Astrocyte of the cerebellum (primary cell): ENCODE measurements around the gene SAFB.

Source experiments
- DNase-seq: peaks from one replicate; pipeline ENCODE4 v3.0.0-alpha.2; 2011; ENCODE audit warnings: low read depth
- H3K4me3 ChIP-seq: 2 replicates; pipeline ENCODE4 v1.5.1; 2011; ENCODE audit warnings: mild to moderate bottlenecking, low read depth, low read length, moderate library complexity
- in situ Hi-C: cut with HindIII; loops from 2 replicates; pipeline ENCODE4 v1.10.0; 2017; ENCODE audit warnings: low sequenced_read_pairs
- TF ChIP-seq, protein P1 (sequence below): IDR thresholded peaks from 2 replicates; pipeline ENCODE4 v1.5.1; 2012; ENCODE audit warnings: low read length, low read depth, moderate library complexity, mild to moderate bottlenecking; ENCODE audit errors: missing control alignments

SAFB gene

DNA sequence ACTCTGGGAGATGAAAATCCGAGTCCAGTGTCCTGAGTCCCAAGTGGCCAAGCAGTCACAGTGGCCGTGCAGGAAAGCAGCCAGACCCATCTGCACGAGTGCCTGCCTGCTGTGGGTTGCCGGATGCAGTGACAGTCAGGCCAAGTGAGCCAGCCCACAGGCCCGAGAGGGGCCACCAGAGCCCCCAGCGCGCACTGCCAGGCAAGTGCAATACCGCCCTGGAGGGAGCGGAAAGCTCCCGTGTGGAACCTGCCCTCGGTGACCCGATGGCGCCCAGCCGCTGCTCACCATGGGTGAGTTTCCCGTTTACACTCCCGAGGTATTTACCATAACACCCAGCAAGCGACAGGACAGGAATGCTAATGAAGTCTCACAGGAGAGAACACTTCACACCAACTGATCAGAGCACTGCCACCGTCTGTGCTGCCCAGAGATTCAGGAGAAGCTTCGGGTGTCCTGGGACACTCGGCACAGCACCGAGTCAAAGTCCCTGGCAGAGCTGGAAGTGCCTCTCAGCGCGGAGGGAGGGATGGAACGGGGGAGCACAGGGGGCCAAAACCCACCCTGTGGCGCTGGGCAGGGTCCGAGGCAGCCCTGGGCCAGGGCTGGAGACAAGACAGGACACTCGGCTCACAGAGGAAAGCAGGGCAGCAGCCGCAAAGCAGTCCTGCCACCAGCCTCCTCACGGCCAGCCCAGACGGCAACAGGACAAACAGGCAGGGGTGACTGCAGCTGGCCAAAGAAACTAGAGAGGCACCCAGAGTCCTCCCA is 33.8 kb upstream of the SAFB start:
- no peak for DNase-seq
- in situ Hi-C loops, result loop anchor here (10.0 kb wide), 2 partner anchors 334 to 534 kb away; no protein-coding TSS in a partner anchor
- TF ChIP-seq, protein P1, sequence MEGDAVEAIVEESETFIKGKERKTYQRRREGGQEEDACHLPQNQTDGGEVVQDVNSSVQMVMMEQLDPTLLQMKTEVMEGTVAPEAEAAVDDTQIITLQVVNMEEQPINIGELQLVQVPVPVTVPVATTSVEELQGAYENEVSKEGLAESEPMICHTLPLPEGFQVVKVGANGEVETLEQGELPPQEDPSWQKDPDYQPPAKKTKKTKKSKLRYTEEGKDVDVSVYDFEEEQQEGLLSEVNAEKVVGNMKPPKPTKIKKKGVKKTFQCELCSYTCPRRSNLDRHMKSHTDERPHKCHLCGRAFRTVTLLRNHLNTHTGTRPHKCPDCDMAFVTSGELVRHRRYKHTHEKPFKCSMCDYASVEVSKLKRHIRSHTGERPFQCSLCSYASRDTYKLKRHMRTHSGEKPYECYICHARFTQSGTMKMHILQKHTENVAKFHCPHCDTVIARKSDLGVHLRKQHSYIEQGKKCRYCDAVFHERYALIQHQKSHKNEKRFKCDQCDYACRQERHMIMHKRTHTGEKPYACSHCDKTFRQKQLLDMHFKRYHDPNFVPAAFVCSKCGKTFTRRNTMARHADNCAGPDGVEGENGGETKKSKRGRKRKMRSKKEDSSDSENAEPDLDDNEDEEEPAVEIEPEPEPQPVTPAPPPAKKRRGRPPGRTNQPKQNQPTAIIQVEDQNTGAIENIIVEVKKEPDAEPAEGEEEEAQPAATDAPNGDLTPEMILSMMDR, result no peak
- H3K4me3 ChIP-seq, result no peak overlapping the region

DNA sequence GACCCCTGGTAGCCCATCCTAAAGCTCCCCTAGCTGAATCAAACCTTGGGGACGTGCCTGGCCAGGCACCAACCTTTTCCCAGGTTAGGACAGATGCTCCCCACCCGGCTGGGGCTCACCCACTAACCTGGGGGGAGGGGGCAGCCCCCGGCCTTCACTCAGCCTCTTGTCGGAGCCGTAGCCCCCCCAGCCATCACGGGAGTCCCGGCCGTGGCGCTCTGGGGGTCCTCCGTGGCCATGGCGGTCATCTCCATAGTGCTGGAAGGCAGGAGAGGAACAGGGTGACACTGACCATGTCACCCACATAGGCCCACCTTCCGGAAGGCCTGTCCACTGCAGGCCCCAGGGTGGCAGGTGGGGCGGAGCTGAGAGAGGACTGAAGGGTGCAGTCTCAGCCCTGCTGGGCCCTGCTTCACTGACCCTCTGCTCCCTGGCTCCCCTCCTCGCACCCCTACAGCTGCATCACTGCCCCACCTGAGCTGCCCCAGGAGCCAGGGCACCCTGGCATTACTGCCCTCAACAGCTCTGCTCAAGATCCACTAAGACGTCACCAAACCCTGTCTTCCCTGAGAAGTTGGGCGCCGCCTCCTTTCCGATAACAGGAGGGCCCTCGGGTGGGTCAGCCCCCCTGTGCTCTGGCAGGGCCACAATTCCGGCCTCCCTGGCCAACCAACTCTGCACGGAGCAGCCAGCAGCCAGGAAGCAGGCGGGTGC is 32.6 kb upstream of the SAFB start:
- no peak for DNase-seq
- in situ Hi-C loops, result no loop called here
- no peak overlapping the region for H3K4me3 ChIP-seq
- TF ChIP-seq, protein P1, result no peak

DNA sequence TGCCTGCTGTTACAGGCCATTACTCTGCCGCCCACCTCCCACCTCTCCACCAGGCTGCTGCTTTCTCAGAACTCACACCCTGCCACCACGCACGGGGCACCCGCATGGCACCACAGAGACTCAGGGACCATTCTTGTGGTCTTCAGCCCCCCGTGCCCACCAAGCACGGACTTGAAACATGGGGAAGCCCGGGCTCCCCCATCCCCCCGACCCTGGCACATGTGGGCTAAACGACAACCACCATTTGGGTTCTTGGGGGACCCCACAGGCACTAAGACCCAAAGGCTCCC is 32.1 kb upstream of the SAFB start:
- DNase-seq, result no peak
- in situ Hi-C loops, result no loop called here
- no peak overlapping the region for H3K4me3 ChIP-seq
- TF ChIP-seq, protein P1, result no peak

GRCh38 chr19:5591476-5591875 is 31.4 kb upstream of the SAFB start:
- no peak overlapping the region for H3K4me3 ChIP-seq
- in situ Hi-C loops, result no loop called here
- TF ChIP-seq, protein P1, result no peak
- DNase-seq, result no peak

DNA sequence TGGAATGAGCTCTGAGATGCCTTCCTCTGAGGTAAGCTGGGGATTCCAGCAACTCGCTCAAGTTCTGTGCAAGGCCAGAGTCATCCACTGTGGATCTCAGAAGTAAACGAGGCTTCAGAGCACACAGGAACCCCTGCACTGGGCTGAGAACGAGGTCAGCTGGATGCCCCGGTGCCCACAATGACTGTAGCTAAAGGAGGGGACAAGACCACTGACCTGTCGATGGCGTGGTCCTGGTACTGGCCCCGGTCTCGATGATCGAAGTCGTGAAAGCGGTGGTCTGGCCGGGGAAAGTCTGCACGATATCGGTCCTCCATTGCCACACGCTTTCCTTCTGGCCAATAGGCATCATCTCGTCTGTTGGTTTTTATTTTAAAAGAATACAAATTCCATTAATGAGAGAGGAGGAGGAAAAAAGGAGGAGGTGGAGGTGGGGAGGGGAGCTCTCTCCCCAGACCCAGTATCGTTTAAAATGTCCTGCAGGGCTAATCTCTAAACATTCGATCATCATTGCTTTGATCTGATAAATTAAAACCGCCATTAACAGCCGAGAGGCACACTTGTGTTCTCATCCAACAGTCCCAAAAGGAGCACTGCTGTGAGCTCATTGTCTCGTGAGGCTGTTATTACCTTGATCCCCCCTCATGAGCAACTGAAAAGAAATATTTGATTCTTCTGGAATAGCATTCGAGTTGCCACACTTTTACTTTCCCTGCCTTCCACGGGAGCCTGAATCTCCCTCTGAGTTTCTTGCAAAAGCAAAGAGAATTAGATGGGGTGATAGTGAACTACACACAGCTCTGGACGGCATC is 30.1 kb upstream of the SAFB start:
- no peak for DNase-seq
- no peak overlapping the region for H3K4me3 ChIP-seq
- TF ChIP-seq, protein P1, result no peak
- in situ Hi-C loops, result no loop called here
